ENCODE data around the gene FBXW11. TPM values are rescaled to one million over a fixed set of nuclear protein-coding genes. Genes with fewer than 3 reads are reported as not detected.
A peak's percentile ranks its signal among the peaks of the same experiment; 100 is the strongest.

Gene FBXW11
- total and polyA plus RNA-seq, 4 donors, result 7.6 to 87.5 (median 35.2) TPM

DNA sequence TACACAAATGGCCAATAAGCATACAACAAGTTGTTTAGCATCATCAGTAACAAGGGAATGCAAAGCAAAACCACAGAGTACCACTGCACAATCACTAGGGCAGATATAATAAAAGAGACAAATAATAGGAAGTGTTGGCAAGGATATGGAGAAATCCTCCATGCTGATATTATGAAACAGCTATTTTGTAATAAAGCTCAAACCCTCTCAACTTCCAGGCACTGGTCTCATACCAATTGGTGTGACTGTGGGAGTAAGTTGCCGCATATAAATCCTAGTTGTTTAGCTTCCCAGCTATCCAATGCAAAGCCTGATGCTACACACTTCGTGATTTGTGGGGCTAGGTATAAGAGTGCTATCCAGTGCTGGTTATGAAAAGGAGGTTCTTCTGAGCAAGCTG lies 132.2 kb downstream of the FBXW11 start:
- 46 to 83% methylated on average over 2 of the region's 2 CpGs for WGBS, 2 donors

DNA sequence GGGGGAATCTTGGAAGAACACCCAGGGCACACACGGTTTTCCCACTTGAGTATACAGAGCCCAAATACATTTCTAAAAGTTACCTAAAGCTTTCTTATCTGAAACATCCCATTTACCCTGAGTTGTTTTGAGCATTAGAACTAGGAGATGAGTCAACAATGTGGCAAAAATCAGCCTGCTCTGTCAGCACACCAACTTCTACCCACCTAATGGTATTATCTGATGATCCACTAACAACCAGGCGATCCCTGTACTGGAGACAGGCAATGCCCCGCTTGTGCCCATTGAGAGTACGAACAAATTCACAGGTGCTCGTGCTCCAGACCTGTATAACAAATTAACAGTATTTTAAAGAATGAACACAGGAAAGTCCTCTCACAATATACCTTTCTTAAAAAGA lies 133.8 kb downstream of the FBXW11 start:
- H3K36me3 ChIP-seq (ENCODE audit: control insufficient read depth in 4 of 4, insufficient read depth in 4 of 4, low read length in 4 of 4), result peaks cover 27 to 64% (median 44%) of the 10 kb centered on the region in 4 donors
- H3K9me3 ChIP-seq (ENCODE audit: control insufficient read depth in 4 of 4, insufficient read depth in 3 of 4, low read length in 3 of 4), result peaks cover 0 to 2% (median 0%) of the 10 kb centered on the region in 4 donors
- no peak for ATAC-seq (ENCODE audit: insufficient read depth, low FRiP score)
- H3K4me1 ChIP-seq (ENCODE audit: control insufficient read depth in 5 of 5, insufficient read depth in 5 of 5, low read length in 5 of 5), result peaks cover 0 to 3% (median 0%) of the 10 kb centered on the region in 5 donors
- no peak overlapping the region for H3K4me3 ChIP-seq
- no peak overlapping the region for H3K27ac ChIP-seq (ENCODE audit: low read depth in 1 of 2, low read length in 1 of 2)
- H3K27me3 ChIP-seq (ENCODE audit: control insufficient read depth in 3 of 3, insufficient read depth in 3 of 3, low read length in 2 of 3), result no peaks in the 10 kb centered on the region
- no peak overlapping the region for H3K9ac ChIP-seq (ENCODE audit: insufficient read depth in 1 of 2, low read length in 2 of 2)
- TF ChIP-seq, protein P1, sequence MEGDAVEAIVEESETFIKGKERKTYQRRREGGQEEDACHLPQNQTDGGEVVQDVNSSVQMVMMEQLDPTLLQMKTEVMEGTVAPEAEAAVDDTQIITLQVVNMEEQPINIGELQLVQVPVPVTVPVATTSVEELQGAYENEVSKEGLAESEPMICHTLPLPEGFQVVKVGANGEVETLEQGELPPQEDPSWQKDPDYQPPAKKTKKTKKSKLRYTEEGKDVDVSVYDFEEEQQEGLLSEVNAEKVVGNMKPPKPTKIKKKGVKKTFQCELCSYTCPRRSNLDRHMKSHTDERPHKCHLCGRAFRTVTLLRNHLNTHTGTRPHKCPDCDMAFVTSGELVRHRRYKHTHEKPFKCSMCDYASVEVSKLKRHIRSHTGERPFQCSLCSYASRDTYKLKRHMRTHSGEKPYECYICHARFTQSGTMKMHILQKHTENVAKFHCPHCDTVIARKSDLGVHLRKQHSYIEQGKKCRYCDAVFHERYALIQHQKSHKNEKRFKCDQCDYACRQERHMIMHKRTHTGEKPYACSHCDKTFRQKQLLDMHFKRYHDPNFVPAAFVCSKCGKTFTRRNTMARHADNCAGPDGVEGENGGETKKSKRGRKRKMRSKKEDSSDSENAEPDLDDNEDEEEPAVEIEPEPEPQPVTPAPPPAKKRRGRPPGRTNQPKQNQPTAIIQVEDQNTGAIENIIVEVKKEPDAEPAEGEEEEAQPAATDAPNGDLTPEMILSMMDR (IDR thresholded peaks at IDR 0.05; ENCODE audit: control extremely low read depth, extremely low read depth), result no peak
- WGBS, 2 donors, result 94% methylated on average over 5 of the region's 5 CpGs
- DNase-seq, result no peak

More for the DNA sequence above, 132.2 kb downstream of the FBXW11 start:
- Histone ChIP-seq H3K9me3 (ENCODE audit: control insufficient read depth in 4 of 4, insufficient read depth in 3 of 4, low read length in 3 of 4) (peaks cover 0 to 2% (median 0%) of the 10 kb centered on the region in 4 donors), H3K9ac (ENCODE audit: insufficient read depth in 1 of 2, low read length in 2 of 2) (no peak overlapping the region), H3K4me3 (no peak overlapping the region), H3K27me3 (ENCODE audit: control insufficient read depth in 3 of 3, insufficient read depth in 3 of 3, low read length in 2 of 3) (no peaks in the 10 kb centered on the region), H3K36me3 (ENCODE audit: control insufficient read depth in 4 of 4, insufficient read depth in 4 of 4, low read length in 4 of 4) (peaks cover 24 to 57% (median 34%) of the 10 kb centered on the region in 4 donors), H3K4me1 (ENCODE audit: control insufficient read depth in 5 of 5, insufficient read depth in 5 of 5, low read length in 5 of 5) (peaks cover 0 to 3% (median 0%) of the 10 kb centered on the region in 5 donors), H3K27ac (ENCODE audit: low read depth in 1 of 2, low read length in 1 of 2) (no peak overlapping the region)
- peak; percentile 47 for ATAC-seq (ENCODE audit: insufficient read depth, low FRiP score)
- TF ChIP-seq, protein P1 (IDR thresholded peaks at IDR 0.05; ENCODE audit: control extremely low read depth, extremely low read depth), result no peak
- DNase-seq, result no peak

DNA sequence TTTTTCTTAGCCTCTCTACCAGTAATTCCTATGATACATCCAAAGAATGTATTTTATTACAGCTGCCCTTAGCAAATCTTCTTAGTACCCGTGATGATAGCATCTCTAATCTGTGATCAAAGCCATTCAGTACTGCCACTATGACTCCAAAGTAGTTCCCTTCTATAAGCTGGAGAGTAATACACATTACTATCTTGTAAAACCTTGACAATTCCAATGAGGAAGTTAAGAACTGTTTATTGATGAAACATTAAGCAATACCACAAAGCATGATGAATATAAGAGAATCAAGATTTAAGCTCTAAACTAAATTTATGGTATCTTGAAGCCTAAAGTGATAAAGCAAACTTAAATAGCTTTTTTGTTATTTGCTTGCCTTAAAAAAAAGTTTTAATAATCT lies 134.7 kb downstream of the FBXW11 start:
- Histone ChIP-seq H3K27ac (ENCODE audit: low read depth in 1 of 2, low read length in 1 of 2) (no peak overlapping the region), H3K9ac (ENCODE audit: insufficient read depth in 1 of 2, low read length in 2 of 2) (no peak overlapping the region), H3K4me3 (no peak overlapping the region), H3K27me3 (ENCODE audit: control insufficient read depth in 3 of 3, insufficient read depth in 3 of 3, low read length in 2 of 3) (no peaks in the 10 kb centered on the region), H3K4me1 (ENCODE audit: control insufficient read depth in 5 of 5, insufficient read depth in 5 of 5, low read length in 5 of 5) (peaks cover 0 to 3% (median 0%) of the 10 kb centered on the region in 5 donors), H3K36me3 (ENCODE audit: control insufficient read depth in 4 of 4, insufficient read depth in 4 of 4, low read length in 4 of 4) (peaks cover 21 to 55% (median 43%) of the 10 kb centered on the region in 4 donors), H3K9me3 (ENCODE audit: control insufficient read depth in 4 of 4, insufficient read depth in 3 of 4, low read length in 3 of 4) (no peaks in the 10 kb centered on the region)
- DNase-seq, result no peak
- TF ChIP-seq, protein P1 (IDR thresholded peaks at IDR 0.05; ENCODE audit: control extremely low read depth, extremely low read depth), result no peak
- no peak for ATAC-seq (ENCODE audit: insufficient read depth, low FRiP score)
- 42 to 84% methylated on average over 1 of the region's 1 CpG for WGBS, 2 donors

DNA sequence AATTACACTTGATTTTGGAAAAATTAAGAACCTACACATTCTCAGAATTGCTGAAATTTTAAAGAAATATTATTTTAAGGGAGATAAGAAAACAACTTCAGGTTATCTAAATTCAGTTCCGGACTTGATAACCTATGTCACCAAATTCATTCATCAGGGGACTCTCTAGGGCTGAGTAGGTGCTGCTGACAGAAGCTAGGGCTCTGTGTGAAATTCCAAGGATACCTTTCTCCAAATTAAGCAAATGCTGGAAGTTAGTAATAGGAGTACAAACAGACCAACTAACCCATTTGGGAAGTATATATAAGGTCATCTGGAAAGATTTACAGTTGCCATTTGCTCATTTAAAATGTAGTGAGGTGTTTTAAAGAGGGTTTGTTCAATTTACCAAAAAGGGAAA lies 136.5 kb downstream of the FBXW11 start:
- TF ChIP-seq, protein P1 (IDR thresholded peaks at IDR 0.05; ENCODE audit: control extremely low read depth, extremely low read depth), result no peak
- no peak overlapping the region for H3K27ac ChIP-seq (ENCODE audit: low read depth in 1 of 2, low read length in 1 of 2)
- no peaks in the 10 kb centered on the region for H3K27me3 ChIP-seq (ENCODE audit: control insufficient read depth in 3 of 3, insufficient read depth in 3 of 3, low read length in 2 of 3)
- peaks cover 0 to 3% (median 0%) of the 10 kb centered on the region in 5 donors for H3K4me1 ChIP-seq (ENCODE audit: control insufficient read depth in 5 of 5, insufficient read depth in 5 of 5, low read length in 5 of 5)
- DNase-seq (no peak), ATAC-seq (ENCODE audit: insufficient read depth, low FRiP score) (no peak)
- no peaks in the 10 kb centered on the region for H3K9me3 ChIP-seq (ENCODE audit: control insufficient read depth in 4 of 4, insufficient read depth in 3 of 4, low read length in 3 of 4)
- no peak overlapping the region for H3K9ac ChIP-seq (ENCODE audit: insufficient read depth in 1 of 2, low read length in 2 of 2)
- H3K36me3 ChIP-seq (ENCODE audit: control insufficient read depth in 4 of 4, insufficient read depth in 4 of 4, low read length in 4 of 4), result peaks cover 10 to 38% (median 34%) of the 10 kb centered on the region in 4 donors
- H3K4me3 ChIP-seq, result no peak overlapping the region
- WGBS, 2 donors, result 67 to 70% methylated on average over 1 of the region's 1 CpG
